Adrenal gland (tissue), 5 donors: ENCODE data around the gene ADARB2.

ENCODE experiments used
- CTCF ChIP-seq, 6 experiments: fragments of 450-650 bp in 4 of 6; fragments of 200-600 bp in 2 of 6; sonication (generic) in 1 of 6; IDR thresholded peaks; 1 replicate in 5 of 6; 2 replicates in 1 of 6; pipeline versions ENCODE4 v1.5.1 to v1.8.0; 2016 to 2021; ENCODE audit warnings: antibody characterized with exemption in 6 of 6, mild to moderate bottlenecking in 2 of 6, moderate library complexity in 1 of 6
- POLR2A ChIP-seq, 2 donors: fragments of 450-650 bp; IDR thresholded peaks; one replicate each; pipeline ENCODE4 v1.6.1; 2017; ENCODE audit warnings: antibody characterized with exemption in 2 of 2, mild to moderate bottlenecking in 2 of 2, moderate library complexity in 1 of 2
- donor health status: DM: no; HTN: no; CAD: no.

GRCh38 chr10:1284076-1284475 is 453.2 kb downstream of the ADARB2 start:
- TF ChIP-seq CTCF (IDR thresholded peaks at IDR 0.05) = no peak
- no peak for TF ChIP-seq POLR2A (IDR thresholded peaks at IDR 0.05)
